ENCODE data around the gene PARL.
A peak's percentile ranks its signal among the peaks of the same experiment; 100 is the strongest.

The PARL gene

DNA sequence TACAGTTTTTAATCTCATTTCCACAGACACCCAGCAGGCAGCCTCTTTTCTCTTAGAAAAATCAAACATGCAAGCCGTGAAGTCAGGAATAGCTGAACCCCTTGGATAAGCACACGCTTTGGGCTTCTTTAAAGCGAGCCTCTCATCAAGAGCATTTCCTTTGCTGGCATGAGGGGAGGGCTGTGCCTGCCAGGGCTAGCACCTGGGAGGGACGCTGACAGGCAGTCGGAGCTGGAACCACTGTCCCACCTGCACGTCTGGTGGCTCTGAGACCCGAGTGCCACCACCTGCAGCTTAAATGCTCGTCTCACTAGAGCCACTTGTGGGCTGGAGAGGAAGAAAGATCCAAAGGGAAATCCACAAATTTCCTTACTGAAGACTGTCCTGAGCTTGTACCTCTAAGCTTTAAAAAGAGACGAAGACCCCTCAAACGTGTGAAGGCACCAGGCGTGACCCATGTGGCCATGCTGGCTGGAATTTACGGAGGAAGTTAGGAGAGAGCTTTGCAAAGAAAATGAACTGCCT is 68.7 kb downstream of the PARL start:
- no peak for TF ChIP-seq EZH2phosphoT487 (IDR thresholded peaks at IDR 0.05; ENCODE audit: low read depth)
- TF ChIP-seq, protein P1, sequence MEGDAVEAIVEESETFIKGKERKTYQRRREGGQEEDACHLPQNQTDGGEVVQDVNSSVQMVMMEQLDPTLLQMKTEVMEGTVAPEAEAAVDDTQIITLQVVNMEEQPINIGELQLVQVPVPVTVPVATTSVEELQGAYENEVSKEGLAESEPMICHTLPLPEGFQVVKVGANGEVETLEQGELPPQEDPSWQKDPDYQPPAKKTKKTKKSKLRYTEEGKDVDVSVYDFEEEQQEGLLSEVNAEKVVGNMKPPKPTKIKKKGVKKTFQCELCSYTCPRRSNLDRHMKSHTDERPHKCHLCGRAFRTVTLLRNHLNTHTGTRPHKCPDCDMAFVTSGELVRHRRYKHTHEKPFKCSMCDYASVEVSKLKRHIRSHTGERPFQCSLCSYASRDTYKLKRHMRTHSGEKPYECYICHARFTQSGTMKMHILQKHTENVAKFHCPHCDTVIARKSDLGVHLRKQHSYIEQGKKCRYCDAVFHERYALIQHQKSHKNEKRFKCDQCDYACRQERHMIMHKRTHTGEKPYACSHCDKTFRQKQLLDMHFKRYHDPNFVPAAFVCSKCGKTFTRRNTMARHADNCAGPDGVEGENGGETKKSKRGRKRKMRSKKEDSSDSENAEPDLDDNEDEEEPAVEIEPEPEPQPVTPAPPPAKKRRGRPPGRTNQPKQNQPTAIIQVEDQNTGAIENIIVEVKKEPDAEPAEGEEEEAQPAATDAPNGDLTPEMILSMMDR (IDR thresholded peaks at IDR 0.05; ENCODE audit: low read depth, low read length), result no peak
- peak overlapping the region; percentile 16; the same call in 1 of the 2 replicates for H3K4me2 ChIP-seq (ENCODE audit: low read length)
- no peaks in the 10 kb centered on the region for H3K27me3 ChIP-seq (ENCODE audit: low read depth, low read length)
- H3K79me2 ChIP-seq (ENCODE audit: low read length), result no peaks in the 10 kb centered on the region
- peaks cover 16% of the 10 kb centered on the region for H3K36me3 ChIP-seq (replicated peaks; ENCODE audit: low read depth, low read length)
- H3K9ac ChIP-seq (ENCODE audit: low read length), result no peak overlapping the region
- H3K9me3 ChIP-seq (ENCODE audit: insufficient read depth, low read length), result no peaks in the 10 kb centered on the region
- H3K4me3 ChIP-seq (ENCODE audit: low read length), result no peak overlapping the region
- H4K20me1 ChIP-seq (ENCODE audit: insufficient read depth, low read length), result peaks cover 6% of the 10 kb centered on the region; the same call in 1 of the 2 replicates
- H3K4me1 ChIP-seq (ENCODE audit: low read length), result peaks cover 12% of the 10 kb centered on the region
- H3K27ac ChIP-seq (ENCODE audit: low read length), result no peak overlapping the region
- no peak overlapping the region for H2AFZ ChIP-seq (ENCODE audit: low read depth, low read length)

DNA sequence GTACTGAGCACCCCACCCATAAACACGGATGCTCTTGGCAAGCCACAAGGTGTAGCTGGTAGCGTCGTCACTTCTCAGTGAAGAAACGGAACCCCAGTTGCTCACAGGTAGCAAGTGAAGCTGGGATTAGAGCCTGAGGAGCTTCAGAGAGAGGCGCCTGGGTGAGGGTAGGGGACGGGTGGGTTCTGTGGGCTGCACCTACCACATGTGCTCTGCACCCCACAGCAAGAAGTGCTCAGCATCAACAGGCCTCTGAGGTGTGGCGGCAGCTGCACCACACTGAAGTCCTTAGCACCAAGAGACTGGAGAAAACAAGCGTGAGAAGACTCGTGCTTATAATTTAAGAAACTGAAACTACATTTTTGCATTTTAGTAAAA is 69.1 kb downstream of the PARL start:
- Histone ChIP-seq H3K9me3 (ENCODE audit: insufficient read depth, low read length) (no peaks in the 10 kb centered on the region), H3K4me2 (ENCODE audit: low read length) (0 out of 2 replicates have a peak overlapping the region, but pooled peaks have one; percentile 16), H3K9ac (ENCODE audit: low read length) (no peak overlapping the region), H3K4me1 (ENCODE audit: low read length) (peaks cover 12% of the 10 kb centered on the region), H3K27me3 (ENCODE audit: low read depth, low read length) (no peaks in the 10 kb centered on the region), H3K79me2 (ENCODE audit: low read length) (no peaks in the 10 kb centered on the region), H3K27ac (ENCODE audit: low read length) (no peak overlapping the region), H3K4me3 (ENCODE audit: low read length) (no peak overlapping the region), H2AFZ (ENCODE audit: low read depth, low read length) (no peak overlapping the region), H3K36me3 (replicated peaks; ENCODE audit: low read depth, low read length) (peaks cover 21% of the 10 kb centered on the region), H4K20me1 (ENCODE audit: insufficient read depth, low read length) (peaks cover 6% of the 10 kb centered on the region; the same call in 1 of the 2 replicates)
- no peak for TF ChIP-seq EZH2phosphoT487 (IDR thresholded peaks at IDR 0.05; ENCODE audit: low read depth)
- TF ChIP-seq, protein P1 (IDR thresholded peaks at IDR 0.05; ENCODE audit: low read depth, low read length), result no peak

DNA sequence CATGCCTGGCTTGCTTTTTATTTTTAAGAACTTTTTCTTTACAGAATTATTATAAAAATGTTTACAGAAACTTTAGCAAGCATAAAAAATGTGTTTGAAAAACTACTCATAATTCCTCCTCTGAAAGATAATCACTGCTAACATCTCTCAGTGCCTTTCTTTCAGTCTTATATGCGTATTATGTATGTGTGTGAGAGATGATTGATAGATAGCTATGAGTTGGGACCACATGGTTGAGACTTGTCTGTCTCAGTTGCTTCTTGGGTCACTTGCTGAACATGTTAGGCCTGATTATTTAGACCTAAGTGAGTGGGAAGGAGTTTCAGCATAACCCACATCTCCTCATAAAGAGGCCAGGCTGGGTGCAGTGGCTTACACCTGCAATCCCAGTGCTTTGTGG is 70.4 kb downstream of the PARL start:
- H3K4me2 ChIP-seq (ENCODE audit: low read length), result no peak overlapping the region
- no peaks in the 10 kb centered on the region for H3K9me3 ChIP-seq (ENCODE audit: insufficient read depth, low read length)
- H2AFZ ChIP-seq (ENCODE audit: low read depth, low read length), result no peak overlapping the region
- H3K27me3 ChIP-seq (ENCODE audit: low read depth, low read length), result no peaks in the 10 kb centered on the region
- TF ChIP-seq, protein P1 (IDR thresholded peaks at IDR 0.05; ENCODE audit: low read depth, low read length), result no peak
- TF ChIP-seq EZH2phosphoT487 (IDR thresholded peaks at IDR 0.05; ENCODE audit: low read depth), result no peak
- H3K9ac ChIP-seq (ENCODE audit: low read length), result no peak overlapping the region
- H3K36me3 ChIP-seq (replicated peaks; ENCODE audit: low read depth, low read length), result peaks cover 34% of the 10 kb centered on the region
- no peak overlapping the region for H3K4me3 ChIP-seq (ENCODE audit: low read length)
- peaks cover 6% of the 10 kb centered on the region; the same call in 1 of the 2 replicates for H4K20me1 ChIP-seq (ENCODE audit: insufficient read depth, low read length)
- no peak overlapping the region for H3K27ac ChIP-seq (ENCODE audit: low read length)
- no peaks in the 10 kb centered on the region for H3K79me2 ChIP-seq (ENCODE audit: low read length)
- H3K4me1 ChIP-seq (ENCODE audit: low read length), result peaks cover 12% of the 10 kb centered on the region

DNA sequence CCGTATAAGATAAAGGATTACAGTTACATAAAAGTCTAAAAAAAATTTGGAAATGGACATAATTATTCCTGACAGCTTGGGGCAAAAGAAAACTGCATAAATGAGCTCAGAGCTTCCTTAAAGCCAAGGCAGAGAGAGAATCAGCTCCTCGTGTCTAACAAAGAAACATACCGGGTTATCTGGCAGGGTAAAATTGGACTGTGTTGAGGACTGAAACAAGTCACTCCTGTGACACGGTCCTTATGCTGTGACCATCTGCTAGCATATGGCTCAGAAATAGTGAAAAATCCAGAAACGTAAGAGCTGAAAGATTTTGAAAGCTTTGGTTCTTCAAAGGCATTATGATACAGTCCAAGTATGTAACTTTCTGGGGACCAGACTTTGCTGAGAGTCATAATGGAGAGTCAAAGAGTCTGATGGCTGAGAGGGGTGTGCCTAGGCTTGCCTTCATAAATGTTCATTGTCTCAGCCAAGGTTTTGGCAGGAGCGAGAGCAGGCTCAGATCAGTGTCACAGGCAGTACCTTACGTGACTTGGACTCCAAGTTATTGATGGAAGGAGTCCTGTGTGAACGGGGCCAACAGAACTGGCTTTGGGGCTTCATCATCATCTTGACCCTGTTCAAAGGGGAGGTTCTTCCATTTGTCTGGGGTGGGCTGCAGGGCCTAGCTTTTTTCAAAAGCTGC is 71.8 kb downstream of the PARL start:
- H3K27me3 ChIP-seq (ENCODE audit: low read depth, low read length), result no peaks in the 10 kb centered on the region
- peaks cover 12% of the 10 kb centered on the region for H3K4me1 ChIP-seq (ENCODE audit: low read length)
- TF ChIP-seq, protein P1 (IDR thresholded peaks at IDR 0.05; ENCODE audit: low read depth, low read length), result no peak
- no peak for TF ChIP-seq EZH2phosphoT487 (IDR thresholded peaks at IDR 0.05; ENCODE audit: low read depth)
- H3K4me2 ChIP-seq (ENCODE audit: low read length), result no peak overlapping the region
- no peaks in the 10 kb centered on the region for H3K9me3 ChIP-seq (ENCODE audit: insufficient read depth, low read length)
- H3K9ac ChIP-seq (ENCODE audit: low read length), result no peak overlapping the region
- no peak overlapping the region for H3K27ac ChIP-seq (ENCODE audit: low read length)
- H3K4me3 ChIP-seq (ENCODE audit: low read length), result no peak overlapping the region
- no peak overlapping the region for H2AFZ ChIP-seq (ENCODE audit: low read depth, low read length)
- no peaks in the 10 kb centered on the region for H3K79me2 ChIP-seq (ENCODE audit: low read length)
- peaks cover 44% of the 10 kb centered on the region for H3K36me3 ChIP-seq (replicated peaks; ENCODE audit: low read depth, low read length)
- H4K20me1 ChIP-seq (ENCODE audit: insufficient read depth, low read length), result peaks cover 6% of the 10 kb centered on the region; the same call in 1 of the 2 replicates

Data from OCI-LY3 (cell line).